Measurements from ENCODE around the gene HIRA.

- TF ChIP-seq CTCF (IDR thresholded peaks at IDR 0.05; ENCODE audit: low read depth, low read length) (no peak), EZH2phosphoT487 (IDR thresholded peaks at IDR 0.05; ENCODE audit: low read depth) (no peak)
These were observed 109.8 kb downstream of the HIRA start for GRCh38 chr22:19321757-19322156.
